Loucy (cell line): ENCODE results near the gene CERS5.
"Not testable (repeated sequence)": the region's sequence is repeated elsewhere in the genome, so short reads cannot be mapped to it uniquely, and the experiment has no call there.

Source experiments
- H2AFZ ChIP-seq: fragments of 200-600 bp; sonication (generic); 2 replicates; pipeline ENCODE4 v1.6.0; 2016; ENCODE audit warnings: antibody characterized with exemption, mild to moderate bottlenecking, low read length, moderate library complexity
- H3F3A ChIP-seq: fragments of 200-600 bp; 2 replicates; pipeline ENCODE4 v1.6.0; 2016; ENCODE audit warnings: antibody characterized with exemption, low read depth, mild to moderate bottlenecking
- H3K27me3 ChIP-seq: fragments of 200-600 bp; sonication (generic); 2 replicates; pipeline ENCODE4 v1.6.1; 2014; ENCODE audit warnings: low read length, mild to moderate bottlenecking; ENCODE audit not compliant: insufficient read depth, poor library complexity, severe bottlenecking
- H3K36me3 ChIP-seq: fragments of 200-600 bp; sonication (generic); 2 replicates; pipeline ENCODE4 v1.6.1; 2016; ENCODE audit warnings: low read length; ENCODE audit not compliant: insufficient read depth
- H3K4me1 ChIP-seq: fragments of 200-600 bp; sonication (generic); 2 replicates; pipeline ENCODE4 v1.5.1; 2014; ENCODE audit warnings: low read length, mild to moderate bottlenecking; ENCODE audit not compliant: insufficient read depth, poor library complexity, severe bottlenecking
- H3K4me2 ChIP-seq: fragments of 200-600 bp; sonication (generic); 2 replicates; pipeline ENCODE4 v1.6.0; 2014; ENCODE audit warnings: antibody characterized with exemption, low read length, low read depth, mild to moderate bottlenecking; ENCODE audit not compliant: poor library complexity, severe bottlenecking
- H3K4me3 ChIP-seq: fragments of 200-600 bp; sonication (generic); 2 replicates; pipeline ENCODE4 v1.5.1; 2014; ENCODE audit warnings: low read length, mild to moderate bottlenecking, mixed read lengths; ENCODE audit not compliant: poor library complexity, severe bottlenecking
- H3K79me2 ChIP-seq: fragments of 200-600 bp; sonication (generic); 2 replicates; pipeline ENCODE4 v1.6.1; 2014; ENCODE audit warnings: low read length; ENCODE audit not compliant: insufficient read depth
- H3K9ac ChIP-seq: fragments of 200-600 bp; sonication (generic); 2 replicates; pipeline ENCODE4 v1.6.0; 2014; ENCODE audit warnings: mild to moderate bottlenecking, low read depth, low read length, moderate library complexity; ENCODE audit not compliant: poor library complexity, severe bottlenecking
- H3K9me2 ChIP-seq: fragments of 200-600 bp; sonication (generic); replicated peaks from 2 replicates; pipeline ENCODE4 v1.6.1; 2016; ENCODE audit warnings: low read depth, low read length, mixed read lengths
- H3K9me3 ChIP-seq: fragments of 200-600 bp; sonication (generic); 2 replicates; pipeline ENCODE4 v1.6.1; 2014; ENCODE audit warnings: mild to moderate bottlenecking, antibody characterized with exemption, low read length, low read depth; ENCODE audit not compliant: insufficient read depth
- H4K20me1 ChIP-seq: fragments of 200-600 bp; sonication (generic); 2 replicates; pipeline ENCODE4 v1.6.0; 2014; ENCODE audit warnings: antibody characterized with exemption, low read length, mild to moderate bottlenecking; ENCODE audit not compliant: insufficient read depth, poor library complexity, severe bottlenecking
- EZH2phosphoT487 ChIP-seq: fragments of 200-600 bp; IDR thresholded peaks from 2 replicates; pipeline ENCODE4 v1.6.1; 2018; ENCODE audit warnings: antibody characterized with exemption, mild to moderate bottlenecking, moderate library complexity, borderline replicate concordance
- TF ChIP-seq, protein P1 (sequence below): fragments of 200-600 bp; sonication (generic); conservative IDR thresholded peaks from 2 replicates; pipeline ENCODE4 v1.5.1; 2014; ENCODE audit warnings: mild to moderate bottlenecking, antibody characterized with exemption, low read length

The CERS5 gene

DNA sequence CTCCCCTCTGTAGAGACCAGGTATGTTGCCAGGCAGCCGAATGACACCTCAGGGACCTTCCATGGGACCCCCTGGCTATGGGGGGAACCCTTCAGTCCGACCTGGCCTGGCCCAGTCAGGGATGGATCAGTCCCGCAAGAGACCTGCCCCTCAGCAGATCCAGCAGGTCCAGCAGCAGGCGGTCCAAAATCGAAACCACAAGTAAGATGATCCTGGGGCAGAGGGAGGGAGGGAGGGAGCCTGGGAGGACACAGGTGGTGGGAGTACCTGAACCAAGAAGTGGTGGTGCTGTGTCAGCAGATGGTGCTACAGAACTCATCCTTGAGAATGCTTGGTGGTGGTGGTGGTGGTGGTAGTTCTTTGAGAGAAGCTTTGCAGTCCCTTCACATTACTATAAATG is 81.0 kb downstream of the CERS5 start:
- peaks cover 23% of the 10 kb centered on the region for H4K20me1 ChIP-seq
- H3K9ac ChIP-seq: peak overlapping the region; percentile 72
- H2AFZ ChIP-seq: no peak overlapping the region
- H3K9me2 ChIP-seq: no peaks in the 10 kb centered on the region
- H3K36me3 ChIP-seq: peaks cover 27% of the 10 kb centered on the region
- TF ChIP-seq EZH2phosphoT487: no peak
- TF ChIP-seq, protein P1, sequence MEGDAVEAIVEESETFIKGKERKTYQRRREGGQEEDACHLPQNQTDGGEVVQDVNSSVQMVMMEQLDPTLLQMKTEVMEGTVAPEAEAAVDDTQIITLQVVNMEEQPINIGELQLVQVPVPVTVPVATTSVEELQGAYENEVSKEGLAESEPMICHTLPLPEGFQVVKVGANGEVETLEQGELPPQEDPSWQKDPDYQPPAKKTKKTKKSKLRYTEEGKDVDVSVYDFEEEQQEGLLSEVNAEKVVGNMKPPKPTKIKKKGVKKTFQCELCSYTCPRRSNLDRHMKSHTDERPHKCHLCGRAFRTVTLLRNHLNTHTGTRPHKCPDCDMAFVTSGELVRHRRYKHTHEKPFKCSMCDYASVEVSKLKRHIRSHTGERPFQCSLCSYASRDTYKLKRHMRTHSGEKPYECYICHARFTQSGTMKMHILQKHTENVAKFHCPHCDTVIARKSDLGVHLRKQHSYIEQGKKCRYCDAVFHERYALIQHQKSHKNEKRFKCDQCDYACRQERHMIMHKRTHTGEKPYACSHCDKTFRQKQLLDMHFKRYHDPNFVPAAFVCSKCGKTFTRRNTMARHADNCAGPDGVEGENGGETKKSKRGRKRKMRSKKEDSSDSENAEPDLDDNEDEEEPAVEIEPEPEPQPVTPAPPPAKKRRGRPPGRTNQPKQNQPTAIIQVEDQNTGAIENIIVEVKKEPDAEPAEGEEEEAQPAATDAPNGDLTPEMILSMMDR: no peak
- peaks cover 30% of the 10 kb centered on the region for H3K79me2 ChIP-seq
- H3K4me3 ChIP-seq: peak overlapping the region; percentile 76
- H3K4me2 ChIP-seq: peak overlapping the region; percentile 87
- no peaks in the 10 kb centered on the region for H3K9me3 ChIP-seq
- H3K27me3 ChIP-seq: no peaks in the 10 kb centered on the region
- peaks cover 24% of the 10 kb centered on the region for H3K4me1 ChIP-seq
- peaks cover 19% of the 10 kb centered on the region for H3F3A ChIP-seq

DNA sequence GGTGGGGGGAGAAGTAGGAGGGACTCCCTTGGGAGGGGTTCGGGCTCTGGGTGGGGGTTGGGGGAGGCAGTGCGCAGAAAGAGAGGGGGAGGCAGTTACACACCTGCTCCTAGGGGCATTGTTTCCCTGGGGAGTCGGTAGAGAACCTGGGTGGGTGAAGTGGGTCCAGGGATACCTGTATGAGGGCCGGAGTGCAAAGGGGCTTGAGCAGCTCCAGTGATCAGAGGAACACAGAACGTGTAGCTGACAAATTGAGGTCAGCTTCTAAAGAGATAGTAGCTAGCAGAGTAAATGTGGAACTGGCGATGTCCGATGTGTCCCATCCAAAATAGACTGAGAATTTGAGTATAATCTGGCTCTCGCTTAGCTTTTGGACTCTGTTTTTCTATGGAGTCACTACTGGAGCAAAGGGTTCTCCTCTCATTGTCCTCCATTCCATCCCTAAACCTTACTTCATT is 81.5 kb downstream of the CERS5 start:
- H3K79me2 ChIP-seq: peaks cover 30% of the 10 kb centered on the region
- H3K9me3 ChIP-seq: no peaks in the 10 kb centered on the region
- H3K36me3 ChIP-seq: peaks cover 24% of the 10 kb centered on the region
- H3K4me3 ChIP-seq: peak overlapping the region; percentile 76
- no peak overlapping the region for H2AFZ ChIP-seq
- H3K9ac ChIP-seq: peak overlapping the region; percentile 72
- TF ChIP-seq EZH2phosphoT487: no peak
- TF ChIP-seq, protein P1: no peak
- peaks cover 23% of the 10 kb centered on the region for H4K20me1 ChIP-seq
- H3K27me3 ChIP-seq: no peaks in the 10 kb centered on the region
- peaks cover 24% of the 10 kb centered on the region for H3K4me1 ChIP-seq
- H3F3A ChIP-seq: peaks cover 19% of the 10 kb centered on the region
- no peaks in the 10 kb centered on the region for H3K9me2 ChIP-seq
- peak overlapping the region; percentile 87 for H3K4me2 ChIP-seq

DNA sequence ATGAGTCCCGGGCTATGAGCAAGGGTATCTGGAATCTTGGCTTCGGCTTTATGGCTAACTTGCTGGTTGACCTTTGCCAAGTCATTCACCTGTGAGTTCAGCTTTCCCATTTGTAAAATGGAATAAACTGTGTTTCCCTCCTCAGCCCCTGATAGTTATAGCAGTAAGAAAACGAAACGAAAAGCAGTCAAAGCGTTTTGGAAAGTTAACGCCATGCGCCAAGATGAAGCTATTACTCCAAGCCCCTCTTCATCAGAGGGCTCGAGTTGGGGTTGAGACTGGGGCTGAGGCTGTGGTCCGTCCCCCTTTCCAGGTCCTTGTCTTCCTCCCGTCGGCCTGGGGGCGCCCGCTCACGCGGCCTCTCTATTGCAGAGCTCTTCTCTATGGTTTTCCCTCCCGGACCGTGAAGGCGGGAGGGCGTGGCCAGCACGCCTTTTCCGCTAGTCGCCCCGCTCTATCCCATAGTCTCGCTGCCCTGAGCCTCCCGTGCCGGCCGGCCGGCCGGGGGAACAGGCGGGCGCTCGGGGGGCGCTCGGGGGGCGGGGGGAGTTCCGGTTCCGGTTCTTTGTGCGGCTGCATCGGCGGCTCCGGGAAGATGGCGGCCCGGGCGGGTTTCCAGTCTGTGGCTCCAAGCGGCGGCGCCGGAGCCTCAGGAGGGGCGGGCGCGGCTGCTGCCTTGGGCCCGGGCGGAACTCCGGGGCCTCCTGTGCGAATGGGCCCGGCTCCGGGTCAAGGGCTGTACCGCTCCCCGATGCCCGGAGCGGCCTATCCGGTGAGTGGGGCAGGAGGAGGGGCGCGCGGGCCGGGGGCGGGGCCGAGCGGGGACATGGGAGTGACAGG is 82.2 kb downstream of the CERS5 start, which contains the start of gene SMARCD1:
TSS of gene SMARCD1 (plus strand) at position 568 of the 840 bp plus-strand sequence. CDS start at position 596, 28 bp downstream.
- H3K9me2 ChIP-seq: no peaks in the 10 kb centered on the region
- H3K4me2 ChIP-seq: peak within 1 kb of the TSS; percentile 87
- no peaks in the 10 kb centered on the region for H3K27me3 ChIP-seq
- peak within 1 kb of the TSS; percentile 87 for H2AFZ ChIP-seq
- H3K79me2 ChIP-seq: peaks cover 30% of the 10 kb centered on the region
- H3K4me1 ChIP-seq: peaks cover 24% of the 10 kb centered on the region
- H3K9me3 ChIP-seq: no peaks in the 10 kb centered on the region
- peaks cover 23% of the 10 kb centered on the region for H4K20me1 ChIP-seq
- peaks cover 19% of the 10 kb centered on the region for H3K36me3 ChIP-seq
- H3F3A ChIP-seq: peaks cover 19% of the 10 kb centered on the region
- peak within 1 kb of the TSS; percentile 76 for H3K4me3 ChIP-seq
- TF ChIP-seq, protein P1: peak; percentile 77
- no peak for TF ChIP-seq EZH2phosphoT487
- peak within 1 kb of the TSS; percentile 72 for H3K9ac ChIP-seq

DNA sequence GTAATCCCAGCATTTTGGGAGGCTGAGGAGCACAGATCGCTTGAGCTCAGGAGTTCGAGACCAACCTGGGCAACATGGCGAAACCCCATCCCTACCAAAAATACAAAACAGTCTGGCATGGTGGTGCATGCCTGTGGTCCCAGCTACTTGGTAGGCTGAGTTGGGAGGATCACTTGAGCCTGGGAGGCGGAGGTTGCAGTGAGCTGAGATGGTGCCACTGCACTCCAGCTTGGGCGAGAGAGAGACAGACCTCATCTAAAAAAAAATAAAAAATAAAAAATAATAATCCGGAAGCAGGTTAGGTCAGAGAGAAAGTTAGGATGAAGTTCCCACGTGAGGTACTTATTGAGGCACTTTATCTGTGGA is 82.8 kb downstream of the CERS5 start:
- peaks cover 13% of the 10 kb centered on the region; the same call in 1 of the 2 replicates for H3K36me3 ChIP-seq
- peak overlapping the region; percentile 76 for H3K4me3 ChIP-seq
- H3K79me2 ChIP-seq: peaks cover 30% of the 10 kb centered on the region
- peaks cover 24% of the 10 kb centered on the region for H3K4me1 ChIP-seq
- H3F3A ChIP-seq: peaks cover 19% of the 10 kb centered on the region
- peaks cover 23% of the 10 kb centered on the region for H4K20me1 ChIP-seq
- not testable (repeated sequence) for H3K9me3 ChIP-seq, H3K9me2 ChIP-seq, H3K27me3 ChIP-seq
- peak overlapping the region; percentile 72 for H3K9ac ChIP-seq
- H3K4me2 ChIP-seq: peak overlapping the region; percentile 62
- H2AFZ ChIP-seq: peak overlapping the region; percentile 87
